Osteocyte (in vitro differentiated cells): Measurements from ENCODE around the gene LCLAT1. TPM values are rescaled to one million over a fixed set of nuclear protein-coding genes. Genes with fewer than 3 reads are reported as not detected.
A peak's percentile ranks its signal among the peaks of the same experiment; 100 is the strongest.

Experiments used
- DNase-seq: peaks from one replicate; pipeline ENCODE4 v3.0.0; 2021; ENCODE audit warnings: mixed read lengths; ENCODE audit not compliant: unreplicated experiment; ENCODE audit errors: extremely low spot score
- H3K27ac Mint-ChIP-seq: one replicate; pipeline ENCODE4 v1.8.0; 2021; ENCODE audit warnings: mild to moderate bottlenecking, mixed read lengths; ENCODE audit not compliant: unreplicated experiment
- H3K27me3 Mint-ChIP-seq: one replicate; pipeline ENCODE4 v1.8.0; 2021; ENCODE audit warnings: mixed read lengths; ENCODE audit not compliant: unreplicated experiment
- H3K36me3 Mint-ChIP-seq: one replicate; pipeline ENCODE4 v1.8.0; 2021; ENCODE audit warnings: mixed read lengths; ENCODE audit not compliant: unreplicated experiment
- H3K4me1 Mint-ChIP-seq: one replicate; pipeline ENCODE4 v1.8.0; 2021; ENCODE audit warnings: mixed read lengths; ENCODE audit not compliant: unreplicated experiment
- H3K4me3 Mint-ChIP-seq: one replicate; pipeline ENCODE4 v1.8.0; 2021; ENCODE audit warnings: mild to moderate bottlenecking, moderate library complexity, mixed read lengths; ENCODE audit not compliant: unreplicated experiment
- H3K9me3 Mint-ChIP-seq: one replicate; pipeline ENCODE4 v1.8.0; 2021; ENCODE audit warnings: mixed read lengths; ENCODE audit not compliant: unreplicated experiment
- CTCF ChIP-seq: fragments of 200-600 bp; sonication (generic); IDR thresholded peaks from 2 replicates; pipeline ENCODE4 v1.5.0; 2021; ENCODE audit warnings: antibody characterized with exemption, mild to moderate bottlenecking, moderate library complexity
- total RNA-seq: library from RNA; stranded (reverse); gene quantifications from 2 replicates; pipeline ENCODE4 v1.2.1, GENCODE V29; 2021

Gene LCLAT1
- total RNA-seq, 1 donor from 2014 or later: 13.6 TPM

- Mint-ChIP-seq H3K27ac (no peak overlapping the region), H3K4me1 (peaks cover 13% of the 10 kb centered on the region), H3K9me3 (peaks cover 4% of the 10 kb centered on the region), H3K36me3 (peaks cover 9% of the 10 kb centered on the region), H3K27me3 (no peaks in the 10 kb centered on the region), H3K4me3 (no peak overlapping the region)
- DNase-seq: no peak
- no peak for TF ChIP-seq CTCF
Measured at GRCh38 chr2:30470426-30470825, 23.4 kb downstream of the LCLAT1 start.

GRCh38 chr2:30472326-30472725, 25.3 kb downstream of the LCLAT1 start:
- Mint-ChIP-seq H3K4me3 (no peak overlapping the region), H3K4me1 (peaks cover 13% of the 10 kb centered on the region), H3K27ac (peak overlapping the region; percentile 24), H3K36me3 (peaks cover 9% of the 10 kb centered on the region), H3K27me3 (no peaks in the 10 kb centered on the region), H3K9me3 (peaks cover 4% of the 10 kb centered on the region)
- no peak for DNase-seq
- TF ChIP-seq CTCF: no peak

- Mint-ChIP-seq H3K9me3 (no peaks in the 10 kb centered on the region), H3K4me3 (no peak overlapping the region), H3K36me3 (peaks cover 4% of the 10 kb centered on the region), H3K27ac (no peak overlapping the region), H3K4me1 (peaks cover 13% of the 10 kb centered on the region), H3K27me3 (no peaks in the 10 kb centered on the region)
- TF ChIP-seq CTCF: peak; percentile 49
- no peak for DNase-seq
Measured at GRCh38 chr2:30475542-30475941, 28.5 kb downstream of the LCLAT1 start.

- Mint-ChIP-seq H3K27ac (no peak overlapping the region), H3K4me3 (no peak overlapping the region), H3K9me3 (no peaks in the 10 kb centered on the region), H3K4me1 (peaks cover 13% of the 10 kb centered on the region), H3K27me3 (no peaks in the 10 kb centered on the region), H3K36me3 (peaks cover 1% of the 10 kb centered on the region)
- no peak for TF ChIP-seq CTCF
- DNase-seq: no peak
Measured at GRCh38 chr2:30476636-30477035, 29.6 kb downstream of the LCLAT1 start.

- no peak overlapping the region for H3K4me3 Mint-ChIP-seq
- H3K4me1 Mint-ChIP-seq: peaks cover 2% of the 10 kb centered on the region
- no peak overlapping the region for H3K27ac Mint-ChIP-seq
- no peaks in the 10 kb centered on the region for H3K9me3 Mint-ChIP-seq
- no peaks in the 10 kb centered on the region for H3K27me3 Mint-ChIP-seq
- H3K36me3 Mint-ChIP-seq: no peaks in the 10 kb centered on the region
- no peak for DNase-seq
- no peak for TF ChIP-seq CTCF
Measured at GRCh38 chr2:30480703-30481322, 33.8 kb downstream of the LCLAT1 start.
